Duodenal mucosa (tissue), 2 donors: ENCODE measurements around the gene ITPKB.

ENCODE experiments used
- H3K27ac ChIP-seq: one replicate; pipeline ENCODE4 v1.7.0; 2013; ENCODE audit warnings: low read depth, low read length
- H3K27me3 ChIP-seq, 2 donors: one replicate each; pipeline ENCODE4 v1.7.0; 2013; ENCODE audit warnings: low read length in 2 of 2, control low read depth in 1 of 2; ENCODE audit not compliant: insufficient read depth in 2 of 2, control insufficient read depth in 1 of 2
- H3K36me3 ChIP-seq, 2 donors: one replicate each; pipeline ENCODE4 v1.7.0; 2013; ENCODE audit warnings: low read length in 2 of 2, control low read depth in 1 of 2; ENCODE audit not compliant: insufficient read depth in 2 of 2, control insufficient read depth in 1 of 2
- H3K4me1 ChIP-seq, 2 donors: one replicate each; pipeline ENCODE4 v1.7.0; 2013; ENCODE audit warnings: low read length in 2 of 2, control low read depth in 1 of 2; ENCODE audit not compliant: insufficient read depth in 2 of 2, control insufficient read depth in 1 of 2
- H3K4me3 ChIP-seq, 2 donors: one replicate each; pipeline ENCODE4 v1.7.0; 2013; ENCODE audit warnings: low read length in 2 of 2, low read depth in 1 of 2
- H3K9ac ChIP-seq, 2 donors: one replicate each; pipeline ENCODE4 v1.7.0; 2013; ENCODE audit warnings: low read length in 2 of 2, low read depth in 1 of 2
- H3K9me3 ChIP-seq, 2 donors: one replicate each; pipeline ENCODE4 v1.7.0; 2013; ENCODE audit warnings: low read length in 2 of 2, control low read depth in 1 of 2; ENCODE audit not compliant: control insufficient read depth in 1 of 2

Gene ITPKB

DNA sequence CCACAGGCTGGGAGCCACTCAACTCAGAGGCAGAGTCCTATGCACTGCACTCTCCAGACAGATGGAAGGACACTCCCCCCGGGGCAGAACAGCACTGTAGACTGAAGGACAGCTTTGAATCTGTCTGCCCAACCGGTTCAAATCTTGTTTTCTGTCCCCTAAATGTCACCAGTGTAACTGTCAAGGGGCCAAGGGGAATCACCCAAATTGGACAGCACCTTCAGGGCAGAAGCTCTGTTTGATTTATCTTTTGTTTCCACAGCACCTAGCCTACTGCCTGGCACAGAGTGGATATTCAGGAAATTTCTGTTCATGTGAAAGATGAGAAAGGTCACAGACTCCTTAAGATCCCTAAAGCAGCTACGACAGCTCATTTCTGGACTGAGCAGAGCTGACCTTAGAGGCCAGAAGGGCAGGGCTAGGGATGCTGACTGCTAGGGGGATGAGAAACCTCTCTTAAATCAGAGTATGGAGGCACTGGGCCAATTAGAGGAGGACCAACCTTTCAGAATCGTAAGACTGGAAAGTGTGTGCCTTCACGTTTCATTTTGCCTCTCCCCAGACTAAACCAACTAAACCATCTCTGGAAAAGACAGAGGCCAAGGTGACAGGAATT, 41.0 kb downstream of the ITPKB start:
- Histone ChIP-seq H3K9ac (no peak overlapping the region), H3K36me3 (peaks cover 0 to 6% of the 10 kb centered on the region in 2 donors), H3K27ac (no peak overlapping the region), H3K27me3 (no peaks in the 10 kb centered on the region), H3K4me3 (no peak overlapping the region), H3K4me1 (peaks cover 21 to 23% of the 10 kb centered on the region in 2 donors), H3K9me3 (no peaks in the 10 kb centered on the region)

DNA sequence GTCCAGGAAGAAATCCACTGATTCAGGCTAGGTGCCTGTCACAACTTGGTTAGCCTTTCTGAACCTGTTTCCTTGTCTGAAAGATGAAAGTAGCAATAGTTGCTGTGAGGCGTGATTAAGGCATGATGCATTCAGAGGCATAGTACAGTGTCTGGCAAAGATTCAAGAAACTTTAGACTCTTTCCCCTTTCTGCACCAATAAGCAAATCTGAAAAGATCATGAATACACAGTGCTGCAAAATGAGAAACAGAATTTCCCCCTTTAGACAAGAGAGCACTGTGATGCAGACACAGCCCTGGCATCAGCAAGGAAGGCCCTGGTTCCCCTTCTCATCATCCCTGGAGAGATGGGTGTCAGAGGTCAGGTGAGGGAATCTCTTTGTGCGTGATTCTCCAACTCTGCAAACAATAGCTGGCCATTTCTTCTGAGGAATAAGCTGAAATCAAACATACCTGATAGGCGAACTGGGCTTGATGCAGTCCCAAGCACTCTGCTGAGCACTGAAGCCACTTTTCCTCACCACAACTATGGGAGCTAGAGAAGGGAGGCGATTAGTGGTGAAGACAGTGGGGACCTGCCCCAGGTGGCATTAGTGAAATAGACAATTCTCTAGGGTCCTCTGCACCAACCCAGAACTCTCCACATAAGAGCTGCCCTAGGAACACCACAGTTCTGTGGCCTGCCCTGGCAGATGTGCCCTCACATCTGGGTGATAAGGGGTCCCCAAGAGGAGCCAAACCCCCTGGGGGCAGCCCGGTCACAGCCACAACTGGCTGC, 41.7 kb downstream of the ITPKB start:
- Histone ChIP-seq H3K4me1 (peaks cover 14 to 16% of the 10 kb centered on the region in 2 donors), H3K4me3 (no peak overlapping the region), H3K9ac (no peak overlapping the region), H3K27ac (no peak overlapping the region), H3K9me3 (no peaks in the 10 kb centered on the region), H3K36me3 (peaks cover 0 to 6% of the 10 kb centered on the region in 2 donors), H3K27me3 (no peaks in the 10 kb centered on the region)

- Histone ChIP-seq H3K36me3 (peaks cover 0 to 6% of the 10 kb centered on the region in 2 donors), H3K9me3 (no peaks in the 10 kb centered on the region), H3K27me3 (no peaks in the 10 kb centered on the region), H3K4me3 (no peak overlapping the region), H3K27ac (no peak overlapping the region), H3K4me1 (peaks cover 14 to 15% of the 10 kb centered on the region in 2 donors), H3K9ac (no peak overlapping the region)
Observed at GRCh38 chr1:226696547-226696946, 42.5 kb downstream of the ITPKB start.

- H3K4me1 ChIP-seq: peaks cover 14 to 15% of the 10 kb centered on the region in 2 donors
- no peaks in the 10 kb centered on the region for H3K9me3 ChIP-seq
- H3K4me3 ChIP-seq: no peak overlapping the region
- H3K27me3 ChIP-seq: no peaks in the 10 kb centered on the region
- H3K27ac ChIP-seq: no peak overlapping the region
- no peak overlapping the region for H3K9ac ChIP-seq
- peaks cover 0 to 6% of the 10 kb centered on the region in 2 donors for H3K36me3 ChIP-seq
Observed at GRCh38 chr1:226695335-226695900, 43.7 kb downstream of the ITPKB start.

DNA sequence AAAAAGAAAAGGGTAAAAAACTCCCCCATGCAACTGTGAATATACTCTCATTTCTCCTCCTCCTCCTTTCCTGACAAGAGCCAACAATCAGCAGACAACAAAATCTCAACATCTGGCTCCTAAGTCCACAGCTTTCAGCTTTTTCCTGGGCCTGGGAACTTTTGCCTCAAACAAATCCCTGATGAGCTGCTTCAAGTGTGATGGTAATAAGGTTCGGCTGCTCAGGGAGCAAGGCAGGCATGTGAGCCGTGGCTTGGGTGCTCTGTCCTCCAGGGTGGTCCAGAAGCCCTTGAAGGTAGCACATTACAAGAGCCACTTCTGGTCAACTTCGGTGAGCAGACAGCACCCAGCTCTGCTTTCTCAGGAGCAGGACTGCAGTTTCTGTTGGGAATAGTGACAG, 46.3 kb downstream of the ITPKB start:
- peaks cover 14% of the 10 kb centered on the region in 2 donors for H3K4me1 ChIP-seq
- H3K36me3 ChIP-seq: no peaks in the 10 kb centered on the region
- H3K27ac ChIP-seq: no peak overlapping the region
- H3K9me3 ChIP-seq: no peaks in the 10 kb centered on the region
- H3K27me3 ChIP-seq: no peaks in the 10 kb centered on the region
- no peak overlapping the region for H3K4me3 ChIP-seq
- H3K9ac ChIP-seq: no peak overlapping the region

DNA sequence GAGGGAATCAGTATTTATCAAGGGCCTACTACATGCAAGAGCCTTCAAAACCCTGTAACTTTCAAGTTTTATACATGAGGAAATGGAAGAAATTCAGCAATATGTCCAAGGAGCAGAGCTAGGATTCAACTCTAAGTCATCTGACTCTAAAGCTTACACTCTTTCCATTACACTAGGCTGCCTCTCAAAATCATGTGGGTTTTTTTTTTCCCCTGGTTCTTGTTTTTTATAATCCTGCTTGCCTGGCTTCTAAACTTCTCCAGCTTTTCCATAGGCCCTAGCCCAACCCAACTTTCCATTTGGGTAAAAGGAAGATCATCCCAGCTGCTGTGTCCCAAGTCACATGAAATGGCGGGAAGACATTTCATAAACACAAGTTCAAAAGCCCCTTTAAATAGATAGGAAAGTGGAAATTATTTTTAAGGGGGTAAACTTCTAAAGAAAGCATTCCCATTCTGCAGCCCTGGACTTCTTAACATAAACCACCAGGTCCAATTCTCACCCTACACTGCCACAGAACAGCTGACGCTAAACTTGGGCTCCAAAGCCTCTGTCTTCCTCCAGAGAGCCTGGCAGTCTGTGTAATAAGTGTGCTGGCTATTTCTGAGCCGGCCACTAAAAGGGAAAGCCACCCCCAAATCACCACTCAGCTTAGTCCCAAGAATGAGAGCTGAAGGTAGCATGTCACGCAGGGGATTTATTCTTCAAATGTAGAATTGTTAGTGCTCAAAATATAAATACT, 46.9 kb downstream of the ITPKB start:
- Histone ChIP-seq H3K27ac (no peak overlapping the region), H3K4me1 (peaks cover 8 to 13% of the 10 kb centered on the region in 2 donors), H3K36me3 (no peaks in the 10 kb centered on the region), H3K9ac (no peak overlapping the region), H3K9me3 (no peaks in the 10 kb centered on the region), H3K27me3 (no peaks in the 10 kb centered on the region), H3K4me3 (no peak overlapping the region)

DNA sequence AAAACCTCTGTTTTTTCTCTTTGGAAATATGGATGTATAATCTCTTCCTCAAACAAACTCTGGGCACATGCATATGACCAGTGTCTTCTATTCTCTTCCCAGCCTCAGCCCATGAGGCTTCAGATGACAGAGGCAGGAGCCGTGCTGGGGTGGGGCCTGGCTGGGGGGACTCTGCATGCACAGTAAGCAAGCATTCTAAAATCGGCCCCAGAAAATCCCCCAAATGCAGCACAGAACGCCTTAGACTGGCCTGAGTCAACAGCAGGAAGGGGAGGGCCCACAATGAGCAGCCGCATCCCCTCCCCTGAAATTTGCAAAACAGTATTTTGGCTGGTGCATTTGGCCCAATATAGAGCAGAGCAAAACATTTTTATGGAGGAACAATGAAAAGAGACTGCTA, 47.8 kb downstream of the ITPKB start:
- H3K27ac ChIP-seq: no peak overlapping the region
- H3K4me1 ChIP-seq: peaks cover 0 to 11% of the 10 kb centered on the region in 2 donors
- H3K9me3 ChIP-seq: no peaks in the 10 kb centered on the region
- H3K4me3 ChIP-seq: no peak overlapping the region
- no peak overlapping the region for H3K9ac ChIP-seq
- no peaks in the 10 kb centered on the region for H3K36me3 ChIP-seq
- H3K27me3 ChIP-seq: no peaks in the 10 kb centered on the region

- no peaks in the 10 kb centered on the region for H3K9me3 ChIP-seq
- H3K36me3 ChIP-seq: no peaks in the 10 kb centered on the region
- no peak overlapping the region for H3K4me3 ChIP-seq
- no peak overlapping the region for H3K27ac ChIP-seq
- H3K9ac ChIP-seq: no peak overlapping the region
- H3K27me3 ChIP-seq: no peaks in the 10 kb centered on the region
- H3K4me1 ChIP-seq: peaks cover 0 to 11% of the 10 kb centered on the region in 2 donors
Observed at GRCh38 chr1:226690460-226690982, 48.6 kb downstream of the ITPKB start.

- Histone ChIP-seq H3K9me3 (no peaks in the 10 kb centered on the region), H3K4me1 (peaks cover 0 to 11% of the 10 kb centered on the region in 2 donors), H3K4me3 (no peak overlapping the region), H3K27ac (no peak overlapping the region), H3K36me3 (no peaks in the 10 kb centered on the region), H3K9ac (no peak overlapping the region), H3K27me3 (no peaks in the 10 kb centered on the region)
Observed at GRCh38 chr1:226688808-226689207, 50.3 kb downstream of the ITPKB start.
